Loucy (cell line): Measurements from ENCODE around the gene DYRK1B.

Experiments
- CTCF ChIP-seq: fragments of 200-600 bp; sonication (generic); conservative IDR thresholded peaks from 2 replicates; pipeline ENCODE4 v1.5.1; 2014; ENCODE audit warnings: mild to moderate bottlenecking, antibody characterized with exemption, low read length
- EZH2phosphoT487 ChIP-seq: fragments of 200-600 bp; IDR thresholded peaks from 2 replicates; pipeline ENCODE4 v1.6.1; 2018; ENCODE audit warnings: antibody characterized with exemption, mild to moderate bottlenecking, moderate library complexity, borderline replicate concordance

GRCh38 chr19:39825531-39826076 lies 8.4 kb downstream of the DYRK1B start:
- no peak for TF ChIP-seq CTCF
- TF ChIP-seq EZH2phosphoT487: no peak
